Activated CD4-positive, alpha-beta T cell treated with anti-CD3 and anti-CD28 coated beads, Interleukin-2, Interleukin-4, amounts not matched to agents 100 ng/mL and 50 ng/mL, durations not matched to agents 16 hours and 8 hours (primary cell): ENCODE results near the gene PEPD.

Source experiments
- DNase-seq: peaks from one replicate; pipeline ENCODE4 v3.0.0-alpha.2; 2020; ENCODE audit warnings: low spot score

Gene PEPD

DNA sequence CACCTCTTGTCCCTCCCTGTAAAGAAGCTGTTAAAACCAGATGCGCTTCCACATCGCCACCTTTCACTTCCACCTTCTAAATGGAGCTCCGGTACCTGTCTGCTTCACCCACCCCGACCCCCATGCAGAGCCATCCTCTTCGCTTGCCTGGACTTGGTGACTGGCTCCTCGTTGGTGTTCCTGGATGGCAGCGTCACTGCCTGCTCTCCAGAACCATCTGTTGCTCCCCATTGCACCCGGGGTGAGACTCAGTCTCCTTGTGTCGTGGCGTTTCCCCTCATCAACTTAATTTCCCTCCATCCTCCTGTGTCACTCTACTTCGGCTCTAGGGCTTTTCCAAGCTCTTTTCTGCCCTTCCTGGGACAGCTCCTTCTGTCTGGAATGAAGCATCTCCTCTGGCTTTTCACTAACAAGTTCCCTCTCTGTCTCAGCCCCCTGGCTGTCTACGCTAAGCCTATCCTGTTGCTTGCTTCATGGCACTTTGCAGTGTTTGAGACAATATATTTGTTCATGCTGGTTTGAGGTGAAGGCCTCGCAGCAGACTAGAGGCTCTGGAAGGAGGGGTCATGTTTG lies 137.8 kb downstream of the PEPD start:
- no peak for DNase-seq

- DNase-seq: no peak
Measured at GRCh38 chr19:33382982-33383381, 138.6 kb downstream of the PEPD start.

DNA sequence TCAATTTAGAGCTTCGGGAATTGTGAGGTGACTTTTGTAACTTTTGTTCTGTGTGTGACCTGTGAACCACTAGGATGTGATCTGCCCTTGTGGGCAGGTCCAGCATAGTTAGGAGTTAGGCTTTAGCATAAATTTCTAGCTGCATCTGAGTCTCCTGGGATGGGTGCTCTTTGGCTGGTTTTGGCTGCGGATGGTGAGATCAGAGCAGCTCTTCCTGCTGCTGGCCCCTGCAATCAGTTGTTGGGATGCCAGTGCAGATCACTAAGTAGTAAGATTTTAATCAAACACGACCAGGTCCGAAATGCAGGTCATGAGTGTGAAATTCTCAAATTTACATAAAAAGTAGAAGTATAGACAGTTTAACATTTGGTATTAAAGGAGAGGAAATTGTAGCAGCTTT lies 139.6 kb downstream of the PEPD start:
- no peak for DNase-seq

DNA sequence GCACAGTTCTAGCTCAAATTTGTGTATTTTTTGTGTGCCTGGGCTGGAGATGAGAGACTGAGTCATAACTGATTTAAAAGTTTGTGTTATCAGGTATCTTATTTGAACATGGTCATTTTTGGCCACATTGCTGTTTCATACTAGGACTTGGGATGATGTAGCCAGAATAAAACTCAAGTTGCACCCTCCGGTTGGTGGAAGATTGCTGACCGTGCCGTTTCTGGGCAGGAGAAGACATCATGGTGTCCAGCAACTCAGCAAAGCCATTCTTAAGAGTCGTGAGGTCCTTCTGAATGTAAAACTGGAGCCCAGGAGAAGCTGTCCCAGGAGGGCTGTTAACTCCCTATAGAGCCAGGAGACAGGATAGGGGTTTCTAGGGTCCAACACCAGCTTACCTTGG lies 140.5 kb downstream of the PEPD start:
- no peak for DNase-seq

- DNase-seq: no peak
Measured at GRCh38 chr19:33379151-33379829, 142.3 kb downstream of the PEPD start.

- DNase-seq: no peak
Measured at GRCh38 chr19:33377586-33378475, 143.8 kb downstream of the PEPD start.

DNA sequence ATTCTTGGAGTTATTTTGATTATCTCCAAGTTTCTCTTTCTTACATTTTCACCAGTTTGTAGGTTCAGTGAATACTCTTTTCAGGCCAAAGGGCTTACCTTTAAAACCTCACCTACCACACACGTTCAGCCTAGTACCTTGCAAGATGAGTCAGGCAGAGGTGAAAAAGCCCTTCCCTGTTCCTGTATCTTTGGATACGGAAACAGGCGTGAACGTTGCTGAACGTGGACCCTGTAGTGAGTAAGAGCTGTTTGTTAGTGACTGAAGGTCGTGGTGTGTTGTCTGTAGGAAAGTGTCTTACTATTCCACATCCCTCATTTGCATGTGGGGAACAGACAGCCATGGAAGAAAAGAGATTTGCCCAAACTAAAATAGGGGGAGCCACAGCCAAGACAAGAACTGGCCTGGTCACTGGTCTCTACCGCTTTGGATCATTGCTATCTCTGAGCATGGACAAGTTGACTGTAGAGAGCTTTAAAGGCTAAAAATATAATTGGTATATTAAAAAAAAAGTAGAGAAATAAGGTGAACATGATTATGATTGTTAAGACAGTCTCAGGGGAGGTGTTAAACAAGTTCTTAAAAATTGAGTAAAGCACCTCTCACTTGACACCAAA lies 144.5 kb downstream of the PEPD start:
- no peak for DNase-seq

GRCh38 chr19:33376423-33376822 lies 145.2 kb downstream of the PEPD start:
- DNase-seq: no peak

GRCh38 chr19:33375837-33376159 lies 145.8 kb downstream of the PEPD start:
- DNase-seq: no peak

DNA sequence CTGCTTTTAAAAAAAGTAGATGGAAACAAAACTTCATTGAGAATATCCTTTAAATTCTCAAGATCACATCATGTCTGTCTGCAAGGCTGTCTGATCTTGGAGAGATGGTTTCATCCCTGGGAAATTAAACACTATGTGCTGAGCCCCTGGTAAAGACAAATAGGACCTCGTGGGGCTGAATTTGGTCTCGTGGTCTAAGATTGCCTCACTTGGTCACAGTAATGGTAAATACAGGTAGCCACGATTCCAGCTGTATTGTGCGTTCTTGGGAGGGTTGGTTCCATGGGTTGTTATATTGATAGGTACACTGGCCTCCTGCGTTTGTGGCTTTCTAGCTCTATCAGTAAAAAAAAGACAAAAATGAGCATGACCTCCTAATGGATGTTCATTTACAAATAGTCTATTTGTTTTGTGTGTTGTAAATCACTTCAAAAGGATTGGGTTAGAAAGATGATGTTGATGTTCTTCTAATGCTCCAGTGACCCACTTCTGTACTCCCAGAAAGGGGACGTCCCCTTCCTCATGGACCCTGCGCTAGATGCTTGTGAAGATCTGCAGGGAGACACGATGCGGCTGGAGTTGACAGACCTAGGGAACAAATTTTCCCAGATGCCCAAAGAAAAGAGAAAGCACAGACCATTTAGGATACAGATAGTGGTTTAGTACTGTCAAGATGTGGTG lies 146.3 kb downstream of the PEPD start:
- DNase-seq: no peak

GRCh38 chr19:33374236-33374714 lies 147.3 kb downstream of the PEPD start:
- DNase-seq: peak; percentile 6

DNA sequence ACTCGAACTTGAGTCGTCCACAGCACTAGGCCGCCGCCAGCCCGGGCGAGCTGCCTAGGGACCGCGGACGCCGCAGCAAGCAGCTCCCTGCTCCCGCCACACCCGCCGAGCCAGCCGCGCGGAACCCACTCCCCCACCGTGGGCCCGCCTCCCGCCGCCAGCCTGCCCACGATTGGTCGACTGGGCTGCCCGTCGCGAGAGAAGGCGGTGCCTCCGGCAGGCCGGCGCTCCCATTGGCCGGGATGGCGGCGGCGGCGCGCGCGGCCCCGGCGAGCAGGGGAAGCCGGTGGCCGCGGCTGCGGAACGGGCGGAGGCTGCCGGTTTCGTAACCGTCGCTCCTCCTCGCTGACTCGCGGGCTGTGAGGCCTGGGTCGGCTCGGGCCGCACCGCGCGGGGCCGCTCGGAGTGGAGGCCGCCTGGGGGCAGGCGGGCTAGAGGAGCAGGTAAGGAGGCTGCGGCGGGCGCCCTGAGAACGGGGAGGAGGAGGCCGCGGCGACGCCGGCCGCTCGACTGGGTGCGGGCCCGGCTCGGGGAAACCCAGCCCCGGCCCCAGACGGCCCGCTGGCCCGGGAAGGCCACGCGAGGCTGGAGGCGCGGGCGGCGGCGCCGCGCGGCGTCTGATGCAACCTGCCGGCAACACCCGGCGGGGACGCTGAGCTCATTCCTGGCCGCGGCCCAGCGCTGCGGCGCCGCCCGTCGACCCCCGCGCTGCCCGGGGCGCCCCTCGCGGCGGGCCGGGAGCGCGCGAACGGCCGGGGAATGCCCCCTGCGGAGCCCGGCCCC lies 147.9 kb downstream of the PEPD start, which contains the start of gene CEBPG:
Gene CEBPG (plus strand): TSS at position 257 of the 783 bp plus-strand sequence. CDS start 5,531 bp downstream, outside the sequence.
- peak; percentile 93 for DNase-seq

- no peak for DNase-seq
Measured at GRCh38 chr19:33370783-33371182, 150.8 kb downstream of the PEPD start.

DNA sequence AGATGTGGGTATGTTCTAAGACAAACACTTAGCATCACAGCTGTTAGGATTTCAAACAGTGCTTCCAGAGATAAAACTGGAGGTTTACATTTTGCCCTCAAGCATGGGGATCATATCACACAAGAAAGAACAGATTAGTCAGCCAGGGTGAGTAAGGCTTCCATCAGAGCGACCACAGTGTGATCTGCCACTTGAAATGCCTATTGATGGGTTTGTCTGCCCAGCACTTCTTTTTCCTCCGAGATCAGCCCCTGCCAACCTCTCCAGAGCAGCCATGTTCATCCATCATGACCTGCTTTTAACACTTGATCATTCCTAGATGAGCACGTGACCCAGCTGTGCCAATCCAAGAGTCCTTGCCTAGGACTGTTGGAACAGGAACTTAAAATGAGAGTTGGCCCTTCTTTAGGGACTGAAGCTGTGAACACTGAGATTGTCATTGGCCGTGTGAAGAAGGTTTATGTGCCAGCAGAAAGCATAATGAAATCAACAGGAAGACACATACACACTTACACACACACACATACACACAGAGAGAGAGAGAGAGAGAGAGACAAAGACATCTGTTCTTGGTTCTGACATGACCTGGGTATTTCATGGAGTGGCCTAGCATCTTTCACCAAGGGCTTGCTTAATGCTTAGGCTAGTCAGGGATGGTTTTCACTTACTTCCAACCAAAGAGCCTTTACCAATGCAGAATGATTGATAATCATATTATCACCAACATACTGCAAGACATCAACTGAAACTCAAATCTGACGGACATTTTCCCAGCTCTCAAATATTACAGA lies 153.3 kb downstream of the PEPD start:
- DNase-seq: no peak

DNA sequence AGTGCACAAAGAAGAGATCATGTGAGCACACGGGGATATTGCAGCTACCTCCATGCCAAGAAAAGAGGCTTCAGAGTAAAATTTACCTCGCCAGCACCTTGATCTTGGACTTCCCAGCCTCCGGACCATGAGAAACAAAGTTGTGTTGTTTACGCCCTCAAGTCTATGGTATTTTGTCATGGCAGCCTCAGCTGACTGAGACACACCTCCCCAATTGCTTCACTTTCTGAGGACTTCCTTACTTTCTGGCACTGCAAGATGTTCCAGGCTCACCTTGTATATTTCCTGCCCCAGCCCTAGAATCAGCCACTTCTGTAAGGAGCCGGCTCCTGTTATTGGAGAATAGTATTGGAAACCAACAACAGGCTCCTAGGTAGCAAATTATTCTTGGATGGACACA lies 154.7 kb downstream of the PEPD start:
- DNase-seq: no peak

GRCh38 chr19:33366127-33366526 lies 155.5 kb downstream of the PEPD start:
- no peak for DNase-seq

- DNase-seq: no peak
Measured at GRCh38 chr19:33365691-33366090, 155.9 kb downstream of the PEPD start.

GRCh38 chr19:33363476-33363875 lies 158.1 kb downstream of the PEPD start:
- no peak for DNase-seq

- DNase-seq: no peak
Measured at GRCh38 chr19:33362508-33363228, 158.9 kb downstream of the PEPD start.

- DNase-seq: no peak
Measured at GRCh38 chr19:33359581-33359980, 162.0 kb downstream of the PEPD start.
